GM12878 (cell line): ENCODE data around the gene TGM2. TPM values are rescaled to one million over a fixed set of nuclear protein-coding genes. Genes with fewer than 3 reads are reported as not detected.

Source experiments
- ATAC-seq: fragments of 200-7000 bp; cut with Tn5 transposase; 3 replicates; pipeline ENCODE4 v1.9.1; 2020; ENCODE audit warnings: mild to moderate bottlenecking, moderate library complexity
- BruUV-seq: library from RNA; stranded (reverse); fragments of 400-500 nt; replicated peaks from 2 replicates; lab custom pipeline; 2021; lab: Mats Ljungman, UMichigan
- CTCF ChIA-PET: fragments of 300-600 bp; sonication (Branson Sonifier 250); formaldehyde crosslinking; extraction: SDS; loops from one replicate; lab custom pipeline; 2021; ENCODE audit warnings: inconsistent platforms; lab: Yijun Ruan, JAX
- POLR2A ChIA-PET: fragments of 350-600 bp; formaldehyde crosslinking; extraction: SDS; loops from one replicate; lab custom pipeline; 2021; ENCODE audit warnings: inconsistent platforms; lab: Charles Lee
- RAD21 ChIA-PET: fragments of 300-600 bp; sonication (Branson Sonifier 250); formaldehyde crosslinking; loops from one replicate; lab custom pipeline; 2023; ENCODE audit warnings: antibody characterized with exemption; ENCODE audit not compliant: unreplicated experiment; lab: Charles Lee
- SMC1A ChIA-PET: fragments of 300-600 bp; sonication (Branson Sonifier 250); formaldehyde crosslinking; loops from one replicate; lab custom pipeline; 2023; ENCODE audit not compliant: unreplicated experiment, uncharacterized antibody; lab: Charles Lee
- DNase-seq: peaks from one replicate; pipeline ENCODE4 v3.0.0-alpha.2; 2011; ENCODE audit warnings: low read depth, low spot score
- FAIRE-seq: peaks from 3 replicates; lab custom pipeline; 2011; peaks lifted over from hg19 to GRCh38; lab: Jason Lieb, UNC
- H2AFZ ChIP-seq: 2 replicates; pipeline ENCODE4 v1.6.0; 2011; ENCODE audit warnings: low read depth, low read length, control low read depth; ENCODE audit not compliant: control insufficient read depth
- H3K27ac ChIP-seq: 2 replicates; pipeline ENCODE4 v1.5.1; 2011; ENCODE audit warnings: control low read depth; ENCODE audit not compliant: control insufficient read depth, insufficient read depth
- H3K27me3 ChIP-seq, 2 experiments: replicated peaks in 1 of 2; 2 replicates each; pipeline versions ENCODE4 v1.6.0 to v1.6.1; 2011; ENCODE audit warnings: low read length in 1 of 2; ENCODE audit not compliant: control insufficient read depth in 2 of 2, insufficient read depth in 2 of 2
- H3K36me3 ChIP-seq, 2 experiments: 2 replicates each; pipeline ENCODE4 v1.5.1; 2011; ENCODE audit warnings: low read length in 1 of 2; ENCODE audit not compliant: control insufficient read depth in 2 of 2, insufficient read depth in 2 of 2
- H3K4me1 ChIP-seq: 2 replicates; pipeline ENCODE4 v1.6.1; 2011; ENCODE audit warnings: mild to moderate bottlenecking, low read length, moderate library complexity, mixed read lengths; ENCODE audit not compliant: control insufficient read depth, insufficient read depth
- H3K4me2 ChIP-seq: 2 replicates; pipeline ENCODE4 v1.6.0; 2011; ENCODE audit warnings: control low read depth; ENCODE audit not compliant: control insufficient read depth, insufficient read depth
- H3K4me3 ChIP-seq: fragments of 200-600 bp; sonication (generic); 2 replicates; pipeline ENCODE4 v1.5.1; 2016
- H3K79me2 ChIP-seq: 2 replicates; pipeline ENCODE4 v1.6.0; 2011; ENCODE audit warnings: low read length; ENCODE audit not compliant: control insufficient read depth, insufficient read depth
- H3K9ac ChIP-seq: 2 replicates; pipeline ENCODE4 v1.8.0; 2011; ENCODE audit warnings: low read length, control low read depth, mixed read lengths; ENCODE audit not compliant: control insufficient read depth, insufficient read depth
- H3K9me3 ChIP-seq: replicated peaks from 3 replicates; pipeline ENCODE4 v1.5.1; 2011; ENCODE audit warnings: mild to moderate bottlenecking, low read length; ENCODE audit not compliant: control insufficient read depth, insufficient read depth
- H4K20me1 ChIP-seq: 2 replicates; pipeline ENCODE4 v1.6.0; 2011; ENCODE audit not compliant: control insufficient read depth, insufficient read depth
- BHLHE40 ChIP-seq, 2 experiments: fragments of 450-650 bp in 1 of 2; IDR thresholded peaks; 2 replicates each; pipeline ENCODE4 v1.6.1; 2011 to 2017; ENCODE audit warnings: low read depth in 2 of 2, borderline replicate concordance in 1 of 2, improper control_type of control experiment in 1 of 2, low read length in 1 of 2, mild to moderate bottlenecking in 1 of 2
- RAD51 ChIP-seq: fragments of 450-650 bp; IDR thresholded peaks from 2 replicates; pipeline ENCODE4 v1.6.1; 2016; ENCODE audit warnings: moderate library complexity, mild to moderate bottlenecking, inconsistent platforms
- WGBS: methylation state at CpG from one replicate; pipeline ENCODE4 v1.1.6; 2016; ENCODE audit warnings: low lambda C conversion rate; ENCODE audit not compliant: insufficient replicate concordance, insufficient coverage; ENCODE audit errors: missing lambda C conversion rate; 5-methylcytosine and 5-hydroxymethylcytosine counted together
- in situ Hi-C: fragments of 300-500 bp; cut with MboI; formaldehyde crosslinking; loops from 9 replicates; pipeline ENCODE4 v1.14.3; 2018; ENCODE audit warnings: mixed read lengths
- intact Hi-C: fragments of 100-400 bp; cut with micrococcal nuclease; formaldehyde crosslinking; loops from one replicate; pipeline ENCODE4 v1.14.2; 2022; ENCODE audit not compliant: unreplicated experiment
- polyA plus RNA-seq, 11 experiments: library from polyadenylated mRNA; depleted of rRNA in 4 of 11; unstranded in 6 of 11; stranded (reverse) in 5 of 11; fragments of >200 nt; fragmentation: Nextera tagmentation in 4 of 11; fragmentation: Illumina TruSeq in 1 of 11; extraction: Ambion mirVana in 4 of 11; extraction: Trizol in 1 of 11; gene quantifications; 1 replicate in 1 of 11; 2 replicates in 10 of 11; pipeline versions ENCODE4 v1.2.1 to v1.2.3, GENCODE V29; 2011 to 2016; ENCODE audit warnings: inconsistent platforms in 2 of 11, missing spikeins in 2 of 11, low read depth in 1 of 11
- total RNA-seq, 4 experiments: library from RNA; depleted of rRNA in 3 of 4; stranded (reverse); fragments of >200 nt in 3 of 4; fragmentation: Illumina TruSeq in 1 of 4; extraction: Trizol in 1 of 4; gene quantifications; 2 replicates each; pipeline versions ENCODE4 v1.2.1 to v1.2.3, GENCODE V29; 2013 to 2021
- TF ChIP-seq, protein P1 (sequence below): fragments of 450-650 bp; IDR thresholded peaks from 2 replicates; pipeline ENCODE4 v1.6.1; 2016; ENCODE audit warnings: mild to moderate bottlenecking, moderate library complexity, borderline replicate concordance

Gene TGM2
- total and polyA plus RNA-seq, 10 of the 15 experiments (the other 5 are each of a cell fraction or from before 2014, with no cell fraction given): 0.11 to 1.9 (median 0.51) TPM

DNA sequence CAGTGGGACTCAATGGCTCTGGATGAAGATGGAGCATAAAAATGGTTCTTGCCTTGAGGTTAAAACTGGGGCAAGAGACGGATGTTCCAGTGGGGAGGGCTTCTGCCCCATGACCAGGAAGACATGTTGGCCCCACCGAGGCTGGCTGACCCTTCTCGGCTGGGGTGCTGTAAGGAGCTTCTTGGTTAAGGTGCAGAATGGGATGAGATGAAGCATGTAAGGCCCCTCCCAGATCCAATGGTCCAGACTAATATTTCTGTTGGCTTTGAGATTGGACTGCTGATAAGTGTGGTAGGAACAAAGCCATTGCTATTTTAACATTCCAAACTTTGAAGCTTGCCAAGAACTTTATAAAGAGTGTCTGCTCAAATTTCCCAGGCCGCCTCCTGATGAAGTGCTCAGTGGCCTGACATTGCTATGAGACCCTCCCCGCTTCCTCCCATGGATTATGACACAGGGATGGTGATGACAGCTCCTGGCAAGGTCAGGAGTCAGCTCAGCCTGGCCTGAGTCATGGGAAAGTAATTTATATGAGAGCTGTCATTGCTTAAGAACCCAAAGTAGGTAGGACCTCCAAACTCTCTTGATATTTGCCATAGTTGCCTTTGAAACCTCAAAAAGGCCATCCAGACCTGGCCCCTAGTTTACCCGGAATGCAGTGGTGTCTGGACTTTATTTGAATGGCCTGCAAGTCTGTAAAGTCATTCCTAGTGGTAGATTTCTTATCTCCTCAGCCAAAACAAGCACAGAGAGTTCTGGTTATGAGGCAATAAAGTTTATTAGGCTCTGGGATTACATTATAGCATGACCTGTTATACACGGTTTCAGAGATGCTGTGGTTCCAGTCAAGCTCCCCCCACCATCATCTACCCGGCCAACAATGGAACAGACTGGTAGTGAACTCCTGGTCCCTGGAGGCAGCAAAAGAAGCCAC, 55.2 kb downstream of the TGM2 start:
- Histone ChIP-seq H3K27me3 (no peaks in the 10 kb centered on the region), H3K9ac (no peak overlapping the region), H3K9me3 (no peaks in the 10 kb centered on the region; the same call in 2 of the 3 replicates), H3K79me2 (no peaks in the 10 kb centered on the region), H2AFZ (no peak overlapping the region), H3K4me2 (no peak overlapping the region), H3K4me1 (0 out of 2 replicates have a peak, but pooled peaks cover 3% of the 10 kb centered on the region), H3K27ac (no peak overlapping the region)
- WGBS: 75% methylated on average over 8 of the region's 8 CpGs
- SMC1A ChIA-PET: interaction anchor here (1.0 to 7.0 kb wide), 4 partner anchors 12 to 52 kb away, joined by 3 to 105 read pairs (median 26); no protein-coding TSS in a partner anchor
- POLR2A ChIA-PET: interaction anchor here (0.5 to 1.6 kb wide), 3 partner anchors 12 to 44 kb away, joined by 3 to 5 read pairs (median 4); no protein-coding TSS in a partner anchor
- ATAC-seq: no peak
- no peak for DNase-seq
- intact Hi-C loops: no loop called here
- in situ Hi-C loops: no loop called here
- TF ChIP-seq RAD51: no peak
- TF ChIP-seq, protein P1, sequence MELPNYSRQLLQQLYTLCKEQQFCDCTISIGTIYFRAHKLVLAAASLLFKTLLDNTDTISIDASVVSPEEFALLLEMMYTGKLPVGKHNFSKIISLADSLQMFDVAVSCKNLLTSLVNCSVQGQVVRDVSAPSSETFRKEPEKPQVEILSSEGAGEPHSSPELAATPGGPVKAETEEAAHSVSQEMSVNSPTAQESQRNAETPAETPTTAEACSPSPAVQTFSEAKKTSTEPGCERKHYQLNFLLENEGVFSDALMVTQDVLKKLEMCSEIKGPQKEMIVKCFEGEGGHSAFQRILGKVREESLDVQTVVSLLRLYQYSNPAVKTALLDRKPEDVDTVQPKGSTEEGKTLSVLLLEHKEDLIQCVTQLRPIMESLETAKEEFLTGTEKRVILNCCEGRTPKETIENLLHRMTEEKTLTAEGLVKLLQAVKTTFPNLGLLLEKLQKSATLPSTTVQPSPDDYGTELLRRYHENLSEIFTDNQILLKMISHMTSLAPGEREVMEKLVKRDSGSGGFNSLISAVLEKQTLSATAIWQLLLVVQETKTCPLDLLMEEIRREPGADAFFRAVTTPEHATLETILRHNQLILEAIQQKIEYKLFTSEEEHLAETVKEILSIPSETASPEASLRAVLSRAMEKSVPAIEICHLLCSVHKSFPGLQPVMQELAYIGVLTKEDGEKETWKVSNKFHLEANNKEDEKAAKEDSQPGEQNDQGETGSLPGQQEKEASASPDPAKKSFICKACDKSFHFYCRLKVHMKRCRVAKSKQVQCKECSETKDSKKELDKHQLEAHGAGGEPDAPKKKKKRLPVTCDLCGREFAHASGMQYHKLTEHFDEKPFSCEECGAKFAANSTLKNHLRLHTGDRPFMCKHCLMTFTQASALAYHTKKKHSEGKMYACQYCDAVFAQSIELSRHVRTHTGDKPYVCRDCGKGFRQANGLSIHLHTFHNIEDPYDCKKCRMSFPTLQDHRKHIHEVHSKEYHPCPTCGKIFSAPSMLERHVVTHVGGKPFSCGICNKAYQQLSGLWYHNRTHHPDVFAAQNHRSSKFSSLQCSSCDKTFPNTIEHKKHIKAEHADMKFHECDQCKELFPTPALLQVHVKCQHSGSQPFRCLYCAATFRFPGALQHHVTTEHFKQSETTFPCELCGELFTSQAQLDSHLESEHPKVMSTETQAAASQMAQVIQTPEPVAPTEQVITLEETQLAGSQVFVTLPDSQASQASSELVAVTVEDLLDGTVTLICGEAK: no peak
- TF ChIP-seq BHLHE40 (IDR thresholded peaks at IDR 0.05; ENCODE audit: borderline replicate concordance in 1 of 2, low read depth in 2 of 2, low read length in 1 of 2): no peak
- TF ChIP-seq, all 136 proteins: peak for 0
- no TSS peak for BruUV-seq
- RAD21 ChIA-PET: interaction anchor here (1.4 to 6.9 kb wide), 2 partner anchors 35 to 111 kb away, joined by 5 to 88 read pairs; no protein-coding TSS in a partner anchor
- Histone ChIP-seq H3K36me3 (no peaks in the 10 kb centered on the region), H3K4me3 (no peak overlapping the region), H4K20me1 (no peaks in the 10 kb centered on the region)
- CTCF ChIA-PET: interaction anchor here (0.6 to 8.4 kb wide), 12 partner anchors 9 to 314 kb away, joined by 3 to 131 read pairs (median 3); partner anchors contain the start of gene TGM2
- no peak for FAIRE-seq
